ENCODE results near the gene VPS18.
A peak's percentile ranks its signal among the peaks of the same experiment; 100 is the strongest.

Gene VPS18

DNA sequence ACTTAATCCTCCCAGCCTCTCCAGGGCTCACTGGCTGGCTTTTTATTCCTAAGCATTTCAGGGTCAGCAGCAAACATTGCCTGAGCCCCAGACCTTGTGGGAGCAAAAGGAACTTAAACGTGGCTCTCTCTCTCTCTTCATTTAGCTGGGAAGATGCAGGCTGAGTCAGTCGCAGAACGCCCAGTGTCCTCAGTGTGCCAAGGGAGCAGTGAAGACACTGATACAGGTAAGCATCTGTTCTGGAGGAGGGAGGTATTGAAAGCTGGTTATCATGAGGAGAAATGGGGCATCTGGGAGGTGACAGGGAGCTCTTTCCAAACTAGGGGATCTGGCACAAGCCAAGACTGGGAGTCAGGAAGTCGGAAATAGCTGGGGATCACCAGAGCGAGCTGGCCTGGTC, 24.6 kb upstream of the VPS18 start:
- DNase-seq (ENCODE audit: low spot score), result no peak

- DNase-seq (ENCODE audit: low spot score), result no peak
Measured at GRCh38 chr15:40870716-40871115, 23.5 kb upstream of the VPS18 start.

DNA sequence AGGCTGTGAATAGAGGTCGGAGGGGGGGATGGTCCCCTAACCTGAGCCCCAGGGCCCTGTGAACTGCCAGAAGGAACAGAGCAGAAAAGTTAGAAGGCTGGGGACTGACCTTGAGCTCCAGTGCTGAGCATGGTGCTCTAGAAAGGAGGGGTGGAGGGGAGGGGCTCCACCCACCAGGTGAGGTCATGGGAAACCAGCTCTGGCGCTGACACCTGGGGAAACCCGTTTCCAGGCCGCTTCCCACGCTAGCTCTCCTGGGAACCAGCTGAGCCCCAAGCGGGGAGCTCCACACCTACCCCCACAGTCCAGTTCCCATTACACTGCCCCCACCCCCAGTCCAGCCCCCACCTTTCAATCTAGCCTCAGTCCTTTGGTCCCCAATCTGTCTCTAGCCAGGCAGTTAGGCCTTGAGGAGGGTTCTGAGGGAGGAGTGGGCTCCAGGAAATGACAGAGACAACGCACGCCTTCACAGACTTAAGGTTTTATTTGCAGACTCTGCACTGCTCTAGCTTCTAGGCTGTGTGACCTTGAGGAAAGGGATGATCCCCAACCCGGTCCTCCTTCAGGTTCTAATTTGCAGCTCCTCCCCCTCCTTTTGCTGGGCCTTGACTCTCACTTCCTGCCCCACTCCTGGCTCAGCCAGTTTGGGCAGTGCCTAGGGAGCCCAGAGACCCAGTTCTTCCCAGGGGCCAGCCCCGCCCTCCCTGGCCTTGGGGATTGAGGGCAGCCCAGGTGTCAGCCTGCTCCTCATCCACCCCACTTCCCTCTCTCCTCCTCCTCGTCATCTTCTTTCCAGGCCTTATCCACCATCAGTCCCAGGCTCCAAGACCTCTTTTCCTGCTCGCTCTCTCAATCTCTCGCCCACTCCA, 22.3 kb upstream of the VPS18 start:
- peak; percentile 36 for DNase-seq (ENCODE audit: low spot score)

DNA sequence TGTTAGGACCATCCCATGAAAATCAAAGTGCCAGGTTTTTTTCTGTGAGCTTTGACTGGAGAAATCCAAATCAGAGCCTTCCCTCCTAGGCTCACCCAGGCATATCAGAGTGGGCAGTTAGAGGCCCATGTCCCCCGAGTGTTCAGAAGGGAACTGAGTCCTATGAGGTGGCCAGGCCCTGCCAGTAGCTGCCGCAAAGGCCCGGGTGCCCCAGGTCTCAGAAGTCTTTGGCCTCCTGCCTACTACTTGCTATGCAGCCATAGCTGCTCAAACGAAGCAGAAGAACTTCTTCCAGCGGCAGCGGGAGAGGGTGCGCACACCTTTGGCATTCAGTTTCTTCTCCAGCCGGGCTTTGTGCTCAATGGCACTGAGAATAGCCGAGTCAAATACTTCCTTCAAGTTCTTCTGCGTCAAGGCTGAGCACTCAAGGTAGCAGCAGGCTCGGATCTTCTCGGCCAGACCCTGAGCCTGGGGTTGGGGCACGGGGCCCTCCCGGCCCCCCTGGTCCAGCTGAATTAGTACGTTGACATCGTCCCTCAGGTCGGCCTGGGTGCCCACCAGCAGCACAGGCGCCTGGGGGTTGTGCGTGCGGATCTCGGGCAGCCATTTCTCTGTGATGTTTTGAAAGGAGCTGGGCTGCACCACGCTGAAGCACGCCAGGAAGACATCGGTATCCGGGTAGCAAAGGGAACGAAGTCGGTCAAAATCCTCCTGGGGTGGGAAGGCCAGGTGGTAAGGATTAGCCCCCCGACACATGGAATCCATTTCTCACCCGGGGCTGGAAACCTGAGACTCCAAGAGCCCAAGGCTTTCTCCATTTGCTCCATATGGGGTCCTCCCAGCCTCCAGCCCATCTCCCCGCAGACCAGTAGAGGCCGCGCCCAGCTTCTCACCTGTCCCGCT, 21.2 kb upstream of the VPS18 start:
- no peak for DNase-seq (ENCODE audit: low spot score)

DNA sequence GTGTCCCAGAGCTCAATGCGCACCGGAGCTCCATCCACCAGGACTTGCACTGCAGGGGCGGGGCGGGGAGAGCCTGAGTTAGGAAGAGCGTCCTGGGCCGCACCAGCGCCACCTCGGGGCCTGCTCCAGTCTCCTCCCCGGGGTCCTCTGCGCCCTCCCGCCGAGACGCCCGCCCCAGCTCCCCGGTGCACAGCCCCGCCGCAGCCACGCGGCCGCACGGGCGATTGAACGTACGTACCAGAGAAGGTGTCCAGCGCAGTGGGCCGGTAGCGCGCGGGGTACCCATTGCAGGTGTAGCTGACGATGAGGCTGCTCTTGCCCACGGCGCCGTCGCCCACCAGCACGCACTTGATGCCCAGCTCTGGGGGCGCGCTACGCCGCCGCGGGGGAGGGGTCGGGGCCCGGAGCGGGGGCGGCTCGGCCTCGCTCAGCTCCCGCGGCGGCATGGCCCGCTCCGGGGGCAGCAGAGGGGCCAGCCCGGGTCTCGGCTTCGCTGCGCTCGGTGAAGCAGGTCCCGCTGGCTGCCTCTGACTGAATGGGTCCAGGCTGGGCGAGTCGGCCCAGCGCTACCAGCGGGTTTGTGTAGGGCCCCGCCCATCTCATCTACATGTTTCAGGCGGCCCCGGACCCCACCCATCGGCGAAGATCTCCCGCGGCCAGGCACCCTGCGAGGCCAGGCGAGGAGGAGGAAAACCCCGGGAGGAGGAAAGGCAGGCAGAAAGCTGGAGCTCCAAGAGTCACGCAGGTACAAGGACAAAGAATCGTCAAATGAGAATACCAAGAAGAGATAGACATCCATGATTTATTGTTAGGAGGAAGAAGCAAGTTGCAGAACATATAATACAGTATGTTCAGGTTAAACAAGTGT, 20.3 kb upstream of the VPS18 start, which contains the start of gene RHOV:
RHOV (minus strand) TSS at position 541 of the 868 bp plus-strand sequence; CDS start at position 446, 95 bp downstream.
- peak; percentile 81 for DNase-seq (ENCODE audit: low spot score)

DNA sequence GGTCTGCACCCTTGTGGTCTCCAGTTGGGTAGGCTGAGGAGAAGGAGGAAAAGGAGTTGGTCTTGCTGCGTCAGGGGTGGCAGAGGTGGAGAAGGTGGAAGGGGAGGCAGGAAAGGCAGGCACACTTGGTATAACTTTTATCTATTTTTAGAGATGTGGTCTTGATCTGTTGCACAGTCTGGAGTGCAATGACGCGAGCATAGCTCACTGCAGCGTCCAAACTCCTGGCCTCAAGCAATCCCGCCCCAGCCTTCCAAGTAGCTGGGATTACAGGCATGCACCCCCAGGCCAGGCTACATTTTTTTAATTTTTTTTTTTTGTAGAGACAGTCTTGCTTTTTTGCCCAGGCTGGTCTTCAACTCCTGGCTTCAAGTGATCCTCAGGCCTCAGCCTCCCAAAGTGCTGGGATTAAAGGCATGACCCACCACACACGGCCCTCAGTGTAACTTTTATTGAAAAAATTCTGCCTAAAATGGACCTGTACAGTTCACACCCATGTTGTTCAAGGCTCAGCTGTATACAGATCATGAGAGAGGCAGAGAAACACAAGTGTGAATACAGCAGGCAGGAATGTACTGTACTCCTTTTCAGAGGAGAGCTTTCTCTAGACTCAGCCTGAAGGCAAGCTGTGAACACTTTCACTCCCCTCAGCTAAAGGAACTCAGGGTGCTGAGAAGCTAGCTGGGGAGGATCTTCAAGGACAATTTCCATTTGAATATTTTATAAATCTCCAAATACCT, 18.1 kb upstream of the VPS18 start:
- no peak for DNase-seq (ENCODE audit: low spot score)

GRCh38 chr15:40877694-40878093, 16.6 kb upstream of the VPS18 start:
- DNase-seq (ENCODE audit: low spot score), result no peak

- no peak for DNase-seq (ENCODE audit: low spot score)
Measured at GRCh38 chr15:40878785-40879184, 15.5 kb upstream of the VPS18 start.

DNA sequence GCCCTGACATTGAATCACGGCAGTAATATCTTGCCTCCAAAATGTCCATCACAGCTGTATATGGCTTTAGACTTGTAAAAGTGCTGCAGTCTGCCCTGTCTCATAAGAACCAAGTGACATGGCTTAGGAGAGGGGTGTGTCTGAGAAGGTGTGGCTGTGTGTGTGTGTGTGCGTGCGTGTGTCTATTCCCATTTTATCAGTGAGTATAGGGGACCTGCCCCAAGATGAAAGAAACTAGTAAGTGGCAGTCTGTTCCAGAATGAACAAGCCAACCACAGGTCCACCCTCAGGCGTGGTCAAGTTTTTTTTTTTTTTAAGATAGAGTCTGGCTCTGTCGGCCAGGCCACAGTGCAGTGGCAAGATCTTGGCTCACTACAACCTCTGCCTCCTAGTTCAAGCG, 14.6 kb upstream of the VPS18 start:
- DNase-seq (ENCODE audit: low spot score), result no peak

DNA sequence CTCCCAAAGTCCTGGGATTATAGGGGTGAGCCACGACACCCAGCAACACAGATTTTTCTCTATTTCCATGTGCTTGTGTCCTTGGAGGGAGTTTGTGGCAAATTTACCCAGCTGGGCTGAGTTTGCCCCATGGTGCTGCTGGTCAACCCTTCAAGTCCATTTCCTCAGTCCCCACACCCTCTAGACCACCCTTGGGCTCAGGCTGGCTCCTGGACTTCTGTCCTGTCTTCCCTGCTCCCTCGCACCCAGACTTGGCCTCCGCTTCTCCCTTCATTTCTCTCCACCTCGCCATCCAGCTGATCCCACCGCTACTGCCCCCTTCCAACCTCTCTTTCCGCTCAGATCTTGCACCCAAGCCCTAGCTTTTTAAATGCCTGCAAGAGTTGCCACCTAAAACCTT, 12.9 kb upstream of the VPS18 start:
- DNase-seq (ENCODE audit: low spot score), result no peak

DNA sequence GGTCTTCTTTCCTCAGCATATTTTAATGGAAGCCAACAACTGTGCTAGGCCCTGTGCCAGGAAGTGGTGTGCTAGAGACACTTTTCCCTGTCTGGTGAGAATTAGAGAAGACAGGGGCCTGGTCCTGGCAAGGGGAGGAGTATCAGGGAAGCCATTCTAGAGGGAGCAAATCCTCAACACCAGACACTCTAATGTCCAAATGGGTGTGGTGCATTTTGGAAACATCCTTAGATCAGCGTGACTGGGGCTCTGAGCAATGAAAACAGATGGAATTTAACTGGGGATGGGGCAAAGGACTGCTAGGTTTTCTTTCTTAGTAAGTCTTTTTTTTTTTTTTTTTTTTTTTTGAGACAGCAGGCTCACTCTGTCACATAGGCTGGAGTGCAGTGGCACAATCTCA, 7.7 kb upstream of the VPS18 start:
- DNase-seq (ENCODE audit: low spot score), result no peak

DNA sequence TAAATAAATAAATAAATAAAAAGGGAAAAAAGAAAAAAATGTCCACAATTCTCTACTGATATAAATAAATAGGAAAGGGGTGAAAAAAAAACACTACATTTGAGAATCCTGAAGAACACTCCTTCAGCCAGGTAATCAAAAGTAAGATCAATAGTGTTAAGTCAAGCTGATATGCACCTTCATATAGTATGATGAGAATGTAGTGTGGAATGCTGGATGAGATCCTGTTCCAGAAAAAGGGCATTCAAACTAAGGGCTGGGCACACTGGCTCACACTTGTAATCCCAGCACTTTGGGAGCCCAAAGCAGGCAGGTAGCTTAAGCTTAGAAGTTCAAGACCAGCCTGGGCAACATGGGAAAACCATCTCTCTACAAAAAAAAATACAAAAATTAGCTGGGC, 5.1 kb upstream of the VPS18 start:
- no peak for DNase-seq (ENCODE audit: low spot score)

DNA sequence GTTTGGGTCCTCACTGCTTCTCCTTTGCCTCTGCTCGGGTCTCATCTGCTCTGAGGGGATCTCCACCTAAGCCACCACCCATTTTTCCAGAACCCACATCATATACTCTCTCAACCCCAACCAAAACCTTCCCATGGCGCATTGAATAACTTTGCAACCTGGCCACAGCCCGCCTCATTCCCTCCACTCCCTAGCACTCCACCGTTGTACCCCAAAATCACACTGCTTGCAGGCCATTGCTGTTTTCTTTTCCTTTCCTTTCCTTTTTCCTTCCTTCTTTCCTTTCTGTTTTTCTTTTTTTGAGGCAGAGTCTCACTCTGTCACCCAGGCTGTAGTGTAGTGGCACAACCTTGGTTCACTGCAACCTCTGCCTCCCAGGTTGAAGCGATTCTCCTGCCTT, 3.1 kb upstream of the VPS18 start:
- no peak for DNase-seq (ENCODE audit: low spot score)

DNA sequence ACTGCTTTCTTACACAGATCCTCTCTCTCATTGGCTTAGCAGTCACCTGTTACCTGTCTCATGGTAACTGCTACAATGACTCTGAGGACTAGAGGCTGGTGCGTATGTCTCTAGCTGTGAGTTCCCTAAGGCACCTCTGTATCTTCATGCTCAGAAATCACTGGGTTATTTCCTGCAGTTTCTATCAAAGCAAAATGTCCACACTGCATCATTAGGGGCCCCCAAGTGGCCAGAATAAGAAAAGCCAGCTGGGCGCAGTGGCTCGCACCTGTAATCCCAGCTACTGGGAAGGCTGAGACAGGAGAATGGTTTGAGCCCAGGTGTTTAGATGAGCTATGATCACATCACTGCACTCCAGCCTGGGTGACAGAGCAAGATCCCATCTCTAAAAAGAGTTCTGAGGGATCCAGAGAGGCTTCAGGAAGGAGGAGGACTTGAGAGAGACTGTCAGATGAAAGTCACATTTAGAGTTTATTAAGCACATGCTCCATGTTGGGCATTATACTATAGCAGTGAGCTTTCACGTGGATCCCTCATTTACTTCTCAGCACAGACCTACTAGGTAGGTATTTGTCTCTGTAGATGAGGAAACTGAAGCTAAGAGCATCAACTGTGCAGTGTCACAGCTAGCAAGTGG, 2.3 kb upstream of the VPS18 start:
- DNase-seq (ENCODE audit: low spot score), result peak; percentile 52

- DNase-seq (ENCODE audit: low spot score), result no peak
Measured at GRCh38 chr15:40892447-40893012, 1.7 kb upstream of the VPS18 start.

DNA sequence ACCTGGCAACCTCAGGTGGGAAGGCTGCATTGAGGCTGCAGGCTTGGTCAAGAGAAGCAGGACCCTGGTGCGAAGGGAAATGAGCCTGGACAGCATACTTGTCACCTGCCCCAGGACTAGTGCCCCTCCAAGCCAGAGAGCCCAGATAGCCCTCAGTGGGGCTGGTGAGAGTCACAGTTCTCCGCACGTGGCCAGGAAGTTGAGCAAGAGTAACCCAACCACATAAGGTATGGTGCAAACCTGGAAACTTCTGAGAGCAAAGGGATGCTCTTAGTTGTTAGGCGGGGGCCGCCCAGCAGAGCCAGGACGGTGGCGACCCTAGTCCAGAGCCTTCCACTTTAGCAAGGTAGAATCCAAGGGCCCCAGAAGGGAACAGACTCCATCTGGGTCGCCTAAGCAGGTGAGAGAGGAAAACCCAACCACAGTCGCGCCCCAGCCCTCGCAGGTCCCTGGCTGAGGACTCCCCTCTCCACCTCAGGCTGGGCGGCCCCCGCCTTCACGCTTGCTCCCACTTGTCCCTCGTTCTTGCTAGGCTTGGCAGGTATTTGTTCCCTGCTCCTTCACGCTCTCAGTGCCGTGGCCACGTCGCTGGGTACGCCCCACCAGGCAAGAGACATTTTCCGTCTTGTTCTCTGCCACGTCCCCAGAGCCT, 1.1 kb upstream of the VPS18 start:
- DNase-seq (ENCODE audit: low spot score), result no peak

GRCh38 chr15:40894681-40895448, 615 bp downstream of the VPS18 start:
- peak; percentile 75 for DNase-seq (ENCODE audit: low spot score)

- no peak for DNase-seq (ENCODE audit: low spot score)
Measured at GRCh38 chr15:40899536-40900207, 5.4 kb downstream of the VPS18 start.
